ENCODE measurements around the gene NOP16.

DNA sequence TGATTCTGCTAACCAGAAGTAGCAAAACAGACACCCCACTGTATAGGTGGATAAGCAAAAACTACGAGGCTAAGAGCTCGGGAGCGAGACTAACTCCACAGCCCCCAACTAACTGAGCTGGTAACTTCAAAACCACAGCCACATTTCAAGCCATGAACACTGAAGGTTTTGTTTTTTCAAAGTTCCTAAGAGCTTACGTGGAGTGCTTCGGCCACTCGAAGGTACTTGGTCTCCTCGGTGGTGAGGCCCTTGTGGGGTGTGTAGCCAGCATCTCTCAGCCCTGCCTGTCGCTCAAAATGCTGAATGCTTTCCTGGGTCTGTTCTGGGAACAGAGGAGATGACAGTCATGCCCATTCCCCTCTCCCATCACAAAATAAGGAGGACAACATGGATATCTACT lies 38.0 kb downstream of the NOP16 start:
- TF ChIP-seq POLR2A (IDR thresholded peaks at IDR 0.05; ENCODE audit: low read length) (no peak), GATA1 (IDR thresholded peaks at IDR 0.05; ENCODE audit: low read depth, low read length) (no peak)
